Measurements from ENCODE around the gene SLC22A17.

- TF ChIP-seq CTCF (IDR thresholded peaks at IDR 0.05 in 8 of 11, conservative IDR thresholded peaks at IDR 0.05 in 3 of 11) (no peak), POLR2A (IDR thresholded peaks at IDR 0.05) (no peak), POLR2AphosphoS5 (IDR thresholded peaks at IDR 0.05) (no peak)
Observed at GRCh38 chr14:23346693-23347405, 5.8 kb downstream of the SLC22A17 start.
